HG03520 (cell line): ENCODE results near the gene DPP4.
"Not testable (repeated sequence)": the region's sequence is repeated elsewhere in the genome, so short reads cannot be mapped to it uniquely, and the experiment has no call there.

Source experiments
- ATAC-seq: cut with Tn5 transposase; IDR thresholded peaks from one replicate; pipeline ENCODE4 v1.9.1; 2021; ENCODE audit warnings: mild to moderate bottlenecking, moderate library complexity; ENCODE audit not compliant: unreplicated experiment

DPP4 gene

GRCh38 chr2:161992531-161992930, 81.5 kb downstream of the DPP4 start:
- peak; percentile 53 for ATAC-seq

GRCh38 chr2:161991991-161992390, 82.0 kb downstream of the DPP4 start:
- ATAC-seq: no peak

- ATAC-seq: no peak
These were observed 83.3 kb downstream of the DPP4 start for GRCh38 chr2:161990741-161991140.

- no peak for ATAC-seq
These were observed 84.0 kb downstream of the DPP4 start for GRCh38 chr2:161990036-161990435.

- ATAC-seq: no peak
These were observed 85.4 kb downstream of the DPP4 start for GRCh38 chr2:161988589-161988988.

- ATAC-seq: no peak
These were observed 86.7 kb downstream of the DPP4 start for GRCh38 chr2:161987311-161987710.

GRCh38 chr2:161983866-161984265, 90.1 kb downstream of the DPP4 start:
- ATAC-seq: no peak

GRCh38 chr2:161983331-161983651, 90.7 kb downstream of the DPP4 start:
- ATAC-seq: no peak

GRCh38 chr2:161982548-161983330, 91.3 kb downstream of the DPP4 start:
- no peak for ATAC-seq

- ATAC-seq: no peak
These were observed 92.2 kb downstream of the DPP4 start for GRCh38 chr2:161981679-161982250.

- ATAC-seq: no peak
These were observed 93.0 kb downstream of the DPP4 start for GRCh38 chr2:161980976-161981375.

GRCh38 chr2:161979490-161979889, 94.5 kb downstream of the DPP4 start:
- ATAC-seq: no peak

- ATAC-seq: not testable (repeated sequence)
These were observed 96.1 kb downstream of the DPP4 start for GRCh38 chr2:161977926-161978325.

GRCh38 chr2:161976917-161977316, 97.1 kb downstream of the DPP4 start:
- ATAC-seq: no peak

GRCh38 chr2:161976295-161976694, 97.7 kb downstream of the DPP4 start:
- ATAC-seq: no peak

GRCh38 chr2:161975813-161976160, 98.2 kb downstream of the DPP4 start:
- no peak for ATAC-seq

GRCh38 chr2:161975062-161975812, 98.8 kb downstream of the DPP4 start:
- no peak for ATAC-seq

GRCh38 chr2:161974461-161974860, 99.6 kb downstream of the DPP4 start:
- ATAC-seq: no peak

- no peak for ATAC-seq
These were observed 101.1 kb downstream of the DPP4 start for GRCh38 chr2:161972866-161973265.

- ATAC-seq: no peak
These were observed 101.8 kb downstream of the DPP4 start for GRCh38 chr2:161972232-161972631.

GRCh38 chr2:161971551-161971950, 102.5 kb downstream of the DPP4 start:
- no peak for ATAC-seq

- ATAC-seq: no peak
These were observed 104.9 kb downstream of the DPP4 start for GRCh38 chr2:161969159-161969558.
